GM12878 (cell line): ENCODE data around the gene HMGN3.

ENCODE experiments used
- ATF2 ChIP-seq: IDR thresholded peaks from 2 replicates; pipeline ENCODE4 v1.6.1; 2012; ENCODE audit warnings: low read length, inconsistent platforms
- BCL11A ChIP-seq: IDR thresholded peaks from 2 replicates; pipeline ENCODE4 v1.6.1; 2011; ENCODE audit warnings: low read depth, low read length
- EZH2 ChIP-seq: IDR thresholded peaks from 2 replicates; pipeline ENCODE4 v1.6.1; 2012; ENCODE audit warnings: low read depth, mild to moderate bottlenecking, control low read depth, inconsistent platforms, low read length, borderline replicate concordance; ENCODE audit not compliant: control insufficient read depth
- HCFC1 ChIP-seq: fragments of 150-350 bp; IDR thresholded peaks from 2 replicates; pipeline ENCODE4 v1.6.1; 2014; ENCODE audit warnings: low read length
- NFXL1 ChIP-seq: fragments of 450-650 bp; IDR thresholded peaks from 2 replicates; pipeline ENCODE4 v1.6.1; 2017; ENCODE audit warnings: antibody characterized with exemption, mild to moderate bottlenecking, borderline replicate concordance
- NR2C2 ChIP-seq: IDR thresholded peaks from 2 replicates; pipeline ENCODE4 v1.6.1; 2011; ENCODE audit warnings: borderline replicate concordance, low read depth; ENCODE audit not compliant: control insufficient read depth, insufficient read length
- PBX3 ChIP-seq: IDR thresholded peaks from 2 replicates; pipeline ENCODE4 v1.6.1; 2011; ENCODE audit warnings: mild to moderate bottlenecking, low read depth, low read length, moderate library complexity; ENCODE audit not compliant: insufficient replicate concordance
- PML ChIP-seq: IDR thresholded peaks from 2 replicates; pipeline ENCODE4 v1.6.1; 2012; ENCODE audit warnings: low read length, inconsistent platforms
- POLR2A ChIP-seq: IDR thresholded peaks from 2 replicates; pipeline ENCODE4 v1.6.1; 2011; ENCODE audit warnings: low read depth, mild to moderate bottlenecking, low read length
- POLR2AphosphoS2 ChIP-seq: IDR thresholded peaks from 2 replicates; pipeline ENCODE4 v1.6.1; 2011; ENCODE audit warnings: low read depth, mild to moderate bottlenecking, low read length, improper control_type of control experiment, moderate library complexity
- SP1 ChIP-seq: IDR thresholded peaks from one replicate; pipeline ENCODE4 v1.6.1; 2011; ENCODE audit warnings: low read depth, low read length
- TAF1 ChIP-seq: IDR thresholded peaks from 2 replicates; pipeline ENCODE4 v1.6.1; 2011; ENCODE audit warnings: mild to moderate bottlenecking, low read depth, low read length, borderline replicate concordance
- TF ChIP-seq, protein P1 (sequence below), 3 experiments: IDR thresholded peaks in 2 of 3; conservative IDR thresholded peaks in 1 of 3; 2 replicates each; pipeline ENCODE4 v1.5.1; 2011; ENCODE audit warnings: low read depth in 3 of 3, low read length in 3 of 3, mild to moderate bottlenecking in 3 of 3, control low read depth in 2 of 3, moderate library complexity in 2 of 3, inconsistent platforms in 1 of 3, mixed read lengths in 1 of 3; ENCODE audit not compliant: control insufficient read depth in 2 of 3, insufficient read depth in 1 of 3; ENCODE audit errors: extremely low read depth in 1 of 3

DNA sequence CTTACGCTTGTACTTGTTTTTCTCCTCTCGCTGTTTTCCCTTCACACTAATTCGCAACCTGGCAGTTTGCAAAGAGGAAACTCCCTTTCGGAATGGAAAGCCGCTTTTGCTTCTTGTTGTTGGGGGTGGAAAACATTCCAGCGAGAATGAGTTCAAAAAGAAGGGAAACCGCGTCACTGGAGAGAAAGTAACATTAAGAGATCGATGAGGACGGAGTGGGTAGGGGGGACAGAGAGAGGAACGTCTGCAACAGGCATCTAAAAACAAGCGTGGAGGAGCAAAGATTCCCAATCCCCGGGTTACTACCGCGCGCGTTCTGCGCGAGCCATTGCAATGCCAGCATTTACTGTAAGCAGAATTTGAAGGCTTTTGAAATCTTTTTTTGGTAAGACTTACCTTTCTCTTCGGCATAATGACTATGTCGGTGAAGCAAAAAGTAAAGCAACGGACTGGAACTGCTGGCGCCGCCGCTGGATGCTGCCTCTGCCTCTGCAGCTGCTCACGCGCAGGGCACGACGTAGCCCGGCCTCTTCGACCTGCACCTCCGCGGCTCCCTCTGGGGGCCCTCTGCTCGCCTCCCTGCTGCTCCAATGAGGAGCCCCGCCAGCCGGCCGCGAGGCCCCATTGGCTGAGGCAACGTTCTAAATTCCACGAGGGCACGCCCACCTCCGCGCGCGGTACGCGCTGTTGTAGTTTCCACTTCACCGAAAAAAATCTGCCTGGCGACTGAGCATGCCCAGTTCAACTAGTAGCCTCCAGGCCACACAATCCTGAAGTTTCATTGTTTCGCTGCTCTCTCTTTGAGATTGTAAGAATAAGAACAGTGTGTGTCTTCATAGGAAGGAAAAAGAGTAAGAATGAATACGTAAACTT, at the start of gene HMGN3:
- TF ChIP-seq ATF2 (no peak), HCFC1 (no peak), POLR2AphosphoS2 (peak; percentile 68; the same call in 1 of the 2 replicates), TAF1 (peak; percentile 61; the same call in 1 of the 2 replicates), NFXL1 (no peak), PML (peak; percentile 77; the same call in 1 of the 2 replicates), SP1 (peak; percentile 83), NR2C2 (no peak), POLR2A (peak; percentile 90), BCL11A (no peak), EZH2 (no peak), PBX3 (no peak)
- TF ChIP-seq, protein P1, sequence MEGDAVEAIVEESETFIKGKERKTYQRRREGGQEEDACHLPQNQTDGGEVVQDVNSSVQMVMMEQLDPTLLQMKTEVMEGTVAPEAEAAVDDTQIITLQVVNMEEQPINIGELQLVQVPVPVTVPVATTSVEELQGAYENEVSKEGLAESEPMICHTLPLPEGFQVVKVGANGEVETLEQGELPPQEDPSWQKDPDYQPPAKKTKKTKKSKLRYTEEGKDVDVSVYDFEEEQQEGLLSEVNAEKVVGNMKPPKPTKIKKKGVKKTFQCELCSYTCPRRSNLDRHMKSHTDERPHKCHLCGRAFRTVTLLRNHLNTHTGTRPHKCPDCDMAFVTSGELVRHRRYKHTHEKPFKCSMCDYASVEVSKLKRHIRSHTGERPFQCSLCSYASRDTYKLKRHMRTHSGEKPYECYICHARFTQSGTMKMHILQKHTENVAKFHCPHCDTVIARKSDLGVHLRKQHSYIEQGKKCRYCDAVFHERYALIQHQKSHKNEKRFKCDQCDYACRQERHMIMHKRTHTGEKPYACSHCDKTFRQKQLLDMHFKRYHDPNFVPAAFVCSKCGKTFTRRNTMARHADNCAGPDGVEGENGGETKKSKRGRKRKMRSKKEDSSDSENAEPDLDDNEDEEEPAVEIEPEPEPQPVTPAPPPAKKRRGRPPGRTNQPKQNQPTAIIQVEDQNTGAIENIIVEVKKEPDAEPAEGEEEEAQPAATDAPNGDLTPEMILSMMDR (IDR thresholded peaks at IDR 0.05 in 2 of 3, conservative IDR thresholded peaks at IDR 0.05 in 1 of 3; ENCODE audit: control insufficient read depth in 2 of 3, extremely low read depth in 1 of 3, insufficient read depth in 1 of 3, low read depth in 3 of 3, low read length in 3 of 3), result 0 out of 6 replicates have a peak, but pooled peaks of 1 of the 3 experiments have one; percentile 13
